Loucy (cell line): ENCODE results near the gene SRPX2.

Experiments used
- CTCF ChIP-seq: fragments of 200-600 bp; sonication (generic); conservative IDR thresholded peaks from 2 replicates; pipeline ENCODE4 v1.5.1; 2014; ENCODE audit warnings: mild to moderate bottlenecking, antibody characterized with exemption, low read length
- EZH2phosphoT487 ChIP-seq: fragments of 200-600 bp; IDR thresholded peaks from 2 replicates; pipeline ENCODE4 v1.6.1; 2018; ENCODE audit warnings: antibody characterized with exemption, mild to moderate bottlenecking, moderate library complexity, borderline replicate concordance

GRCh38 chrX:100635989-100636320, 8.0 kb upstream of the SRPX2 start:
- TF ChIP-seq CTCF (no peak), EZH2phosphoT487 (no peak)
